GM12878 (cell line): ENCODE results near the gene TPPP. TPM values are rescaled to one million over a fixed set of nuclear protein-coding genes. Genes with fewer than 3 reads are reported as not detected.

ENCODE experiments used
- ATAC-seq: fragments of 200-7000 bp; cut with Tn5 transposase; 3 replicates; pipeline ENCODE4 v1.9.1; 2020; ENCODE audit warnings: mild to moderate bottlenecking, moderate library complexity
- BruUV-seq: library from RNA; stranded (reverse); fragments of 400-500 nt; replicated peaks from 2 replicates; lab custom pipeline; 2021; lab: Mats Ljungman, UMichigan
- CTCF ChIA-PET: fragments of 300-600 bp; sonication (Branson Sonifier 250); formaldehyde crosslinking; extraction: SDS; loops from one replicate; lab custom pipeline; 2021; ENCODE audit warnings: inconsistent platforms; lab: Yijun Ruan, JAX
- POLR2A ChIA-PET: fragments of 350-600 bp; formaldehyde crosslinking; extraction: SDS; loops from one replicate; lab custom pipeline; 2021; ENCODE audit warnings: inconsistent platforms; lab: Charles Lee
- RAD21 ChIA-PET: fragments of 300-600 bp; sonication (Branson Sonifier 250); formaldehyde crosslinking; loops from one replicate; lab custom pipeline; 2023; ENCODE audit warnings: antibody characterized with exemption; ENCODE audit not compliant: unreplicated experiment; lab: Charles Lee
- SMC1A ChIA-PET: fragments of 300-600 bp; sonication (Branson Sonifier 250); formaldehyde crosslinking; loops from one replicate; lab custom pipeline; 2023; ENCODE audit not compliant: unreplicated experiment, uncharacterized antibody; lab: Charles Lee
- DNase-seq: peaks from one replicate; pipeline ENCODE4 v3.0.0-alpha.2; 2011; ENCODE audit warnings: low read depth, low spot score
- FAIRE-seq: peaks from 3 replicates; lab custom pipeline; 2011; peaks lifted over from hg19 to GRCh38; lab: Jason Lieb, UNC
- H2AFZ ChIP-seq: 2 replicates; pipeline ENCODE4 v1.6.0; 2011; ENCODE audit warnings: low read depth, low read length, control low read depth; ENCODE audit not compliant: control insufficient read depth
- H3K27ac ChIP-seq: 2 replicates; pipeline ENCODE4 v1.5.1; 2011; ENCODE audit warnings: control low read depth; ENCODE audit not compliant: control insufficient read depth, insufficient read depth
- H3K27me3 ChIP-seq, 2 experiments: replicated peaks in 1 of 2; 2 replicates each; pipeline versions ENCODE4 v1.6.0 to v1.6.1; 2011; ENCODE audit warnings: low read length in 1 of 2; ENCODE audit not compliant: control insufficient read depth in 2 of 2, insufficient read depth in 2 of 2
- H3K36me3 ChIP-seq, 2 experiments: 2 replicates each; pipeline ENCODE4 v1.5.1; 2011; ENCODE audit warnings: low read length in 1 of 2; ENCODE audit not compliant: control insufficient read depth in 2 of 2, insufficient read depth in 2 of 2
- H3K4me1 ChIP-seq: 2 replicates; pipeline ENCODE4 v1.6.1; 2011; ENCODE audit warnings: mild to moderate bottlenecking, low read length, moderate library complexity, mixed read lengths; ENCODE audit not compliant: control insufficient read depth, insufficient read depth
- H3K4me2 ChIP-seq: 2 replicates; pipeline ENCODE4 v1.6.0; 2011; ENCODE audit warnings: control low read depth; ENCODE audit not compliant: control insufficient read depth, insufficient read depth
- H3K4me3 ChIP-seq: fragments of 200-600 bp; sonication (generic); 2 replicates; pipeline ENCODE4 v1.5.1; 2016
- H3K79me2 ChIP-seq: 2 replicates; pipeline ENCODE4 v1.6.0; 2011; ENCODE audit warnings: low read length; ENCODE audit not compliant: control insufficient read depth, insufficient read depth
- H3K9ac ChIP-seq: 2 replicates; pipeline ENCODE4 v1.8.0; 2011; ENCODE audit warnings: low read length, control low read depth, mixed read lengths; ENCODE audit not compliant: control insufficient read depth, insufficient read depth
- H3K9me3 ChIP-seq: replicated peaks from 3 replicates; pipeline ENCODE4 v1.5.1; 2011; ENCODE audit warnings: mild to moderate bottlenecking, low read length; ENCODE audit not compliant: control insufficient read depth, insufficient read depth
- H4K20me1 ChIP-seq: 2 replicates; pipeline ENCODE4 v1.6.0; 2011; ENCODE audit not compliant: control insufficient read depth, insufficient read depth
- ATF2 ChIP-seq: IDR thresholded peaks from 2 replicates; pipeline ENCODE4 v1.6.1; 2012; ENCODE audit warnings: low read length, inconsistent platforms
- CBFB ChIP-seq: IDR thresholded peaks from 2 replicates; pipeline ENCODE4 v1.6.1; 2016; ENCODE audit warnings: antibody characterized with exemption, low read depth
- CBX3 ChIP-seq: fragments of 200-600 bp; sonication (generic); IDR thresholded peaks from 2 replicates; pipeline ENCODE4 v1.6.1; 2016; ENCODE audit warnings: low read depth, borderline replicate concordance
- ELK1 ChIP-seq: IDR thresholded peaks from 2 replicates; pipeline ENCODE4 v1.6.1; 2012; ENCODE audit warnings: low read depth, low read length, improper control_type of control experiment
- ESRRA ChIP-seq: IDR thresholded peaks from 2 replicates; pipeline ENCODE4 v1.6.1; 2012; ENCODE audit warnings: mild to moderate bottlenecking, low read length, improper control_type of control experiment
- GATAD2B ChIP-seq: fragments of 450-650 bp; conservative IDR thresholded peaks from 2 replicates; pipeline ENCODE4 v1.6.1; 2017; ENCODE audit warnings: low read depth, mild to moderate bottlenecking, moderate library complexity
- KLF5 ChIP-seq: fragments of 450-650 bp; IDR thresholded peaks from 2 replicates; pipeline ENCODE4 v1.6.1; 2014; ENCODE audit warnings: mild to moderate bottlenecking; ENCODE audit not compliant: partially characterized antibody
- NR2C1 ChIP-seq: fragments of 450-650 bp; IDR thresholded peaks from 2 replicates; pipeline ENCODE4 v1.6.1; 2017; ENCODE audit warnings: antibody characterized with exemption, mild to moderate bottlenecking, moderate library complexity
- RAD21 ChIP-seq: IDR thresholded peaks from 2 replicates; pipeline ENCODE4 v1.6.1; 2011; ENCODE audit warnings: mild to moderate bottlenecking, low read depth, low read length, moderate library complexity; ENCODE audit not compliant: insufficient read depth
- SMC3 ChIP-seq: IDR thresholded peaks from 2 replicates; pipeline ENCODE4 v1.6.1; 2011; ENCODE audit warnings: low read length, improper control_type of control experiment, borderline replicate concordance
- SUPT20H ChIP-seq: IDR thresholded peaks from 2 replicates; pipeline ENCODE4 v1.6.1; 2011; ENCODE audit warnings: low read depth, mild to moderate bottlenecking, low read length, moderate library complexity, borderline replicate concordance; ENCODE audit not compliant: control insufficient read depth
- SUZ12 ChIP-seq: fragments of 200-600 bp; sonication (generic); IDR thresholded peaks from one replicate; pipeline ENCODE4 v1.6.1; 2018; ENCODE audit warnings: antibody characterized with exemption, mild to moderate bottlenecking; ENCODE audit not compliant: unreplicated experiment
- ZZZ3 ChIP-seq: IDR thresholded peaks from 2 replicates; pipeline ENCODE4 v1.6.1; 2011; ENCODE audit warnings: low read depth; ENCODE audit not compliant: control insufficient read depth, insufficient read length
- WGBS: methylation state at CpG from one replicate; pipeline ENCODE4 v1.1.6; 2016; ENCODE audit warnings: low lambda C conversion rate; ENCODE audit not compliant: insufficient replicate concordance, insufficient coverage; ENCODE audit errors: missing lambda C conversion rate; 5-methylcytosine and 5-hydroxymethylcytosine counted together
- in situ Hi-C: fragments of 300-500 bp; cut with MboI; formaldehyde crosslinking; loops from 9 replicates; pipeline ENCODE4 v1.14.3; 2018; ENCODE audit warnings: mixed read lengths
- intact Hi-C: fragments of 100-400 bp; cut with micrococcal nuclease; formaldehyde crosslinking; loops from one replicate; pipeline ENCODE4 v1.14.2; 2022; ENCODE audit not compliant: unreplicated experiment
- polyA plus RNA-seq, 11 experiments: library from polyadenylated mRNA; depleted of rRNA in 4 of 11; unstranded in 6 of 11; stranded (reverse) in 5 of 11; fragments of >200 nt; fragmentation: Nextera tagmentation in 4 of 11; fragmentation: Illumina TruSeq in 1 of 11; extraction: Ambion mirVana in 4 of 11; extraction: Trizol in 1 of 11; gene quantifications; 1 replicate in 1 of 11; 2 replicates in 10 of 11; pipeline versions ENCODE4 v1.2.1 to v1.2.3, GENCODE V29; 2011 to 2016; ENCODE audit warnings: inconsistent platforms in 2 of 11, missing spikeins in 2 of 11, low read depth in 1 of 11
- total RNA-seq, 4 experiments: library from RNA; depleted of rRNA in 3 of 4; stranded (reverse); fragments of >200 nt in 3 of 4; fragmentation: Illumina TruSeq in 1 of 4; extraction: Trizol in 1 of 4; gene quantifications; 2 replicates each; pipeline versions ENCODE4 v1.2.1 to v1.2.3, GENCODE V29; 2013 to 2021

Gene TPPP
- total and polyA plus RNA-seq, 10 of the 15 experiments (the other 5 are each of a cell fraction or from before 2014, with no cell fraction given): under 0.01 to 0.24 (median 0.04) TPM; not detected in 4

DNA sequence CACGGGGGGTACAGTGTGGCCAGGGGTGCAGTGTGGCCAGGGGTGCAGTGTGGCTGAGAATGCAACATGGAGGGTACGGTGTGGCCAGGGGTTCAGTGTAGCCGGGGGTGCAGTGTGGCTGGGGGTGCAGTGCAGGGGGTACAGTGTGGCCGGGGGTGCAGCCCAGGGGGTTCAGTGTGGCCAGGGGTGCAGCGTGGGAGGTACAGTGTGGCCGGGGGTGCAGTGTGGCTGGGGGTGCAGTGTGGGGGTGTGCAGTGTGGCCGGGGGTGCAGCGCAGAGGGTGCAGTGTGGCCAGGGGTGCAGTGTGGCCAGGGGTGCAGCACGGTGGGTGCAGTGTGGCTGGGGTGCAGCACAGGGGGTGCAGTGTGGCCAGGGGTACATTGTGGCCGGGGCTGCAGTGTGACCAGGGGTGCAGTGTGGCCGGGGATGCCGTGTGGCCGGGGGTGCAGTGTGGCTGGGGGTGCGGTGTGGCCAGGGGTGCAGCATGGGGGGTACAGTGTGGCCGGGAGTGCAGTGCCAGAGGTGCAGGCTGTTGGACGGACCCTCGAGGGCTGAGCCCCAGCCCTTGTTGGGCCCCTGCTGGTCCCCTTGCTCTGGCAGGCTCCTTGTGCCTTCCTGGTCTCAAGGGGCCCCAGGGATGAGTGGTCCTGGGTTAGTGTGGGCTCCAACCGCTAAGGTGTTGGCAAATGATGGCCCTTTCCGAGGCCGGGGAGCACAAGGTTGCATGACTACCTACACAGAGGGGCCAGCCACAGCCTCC, 17.9 kb downstream of the TPPP start:
- BruUV-seq: no TSS peak
- POLR2A ChIA-PET: no interaction called here
- H3K27ac ChIP-seq: no peak overlapping the region
- H4K20me1 ChIP-seq: no peaks in the 10 kb centered on the region
- in situ Hi-C loops (no loop called here), intact Hi-C loops (no loop called here)
- FAIRE-seq (no peak), DNase-seq (no peak), ATAC-seq (no peak)
- no peaks in the 10 kb centered on the region for H3K36me3 ChIP-seq
- no peak for TF ChIP-seq NR2C1
- no peak for TF ChIP-seq KLF5
- TF ChIP-seq RAD21: no peak
- TF ChIP-seq CBX3: no peak
- TF ChIP-seq ELK1: no peak
- no peaks in the 10 kb centered on the region for H3K27me3 ChIP-seq
- RAD21 ChIA-PET: no interaction called here
- CTCF ChIA-PET: no interaction called here
- no peak overlapping the region for H3K4me2 ChIP-seq
- H3K9ac ChIP-seq: no peak overlapping the region
- WGBS: 47% methylated on average over 18 of the region's 20 CpGs
- SMC1A ChIA-PET: no interaction called here
- no peak overlapping the region for H3K4me3 ChIP-seq
- H3K9me3 ChIP-seq: no peaks in the 10 kb centered on the region
- no peaks in the 10 kb centered on the region for H3K4me1 ChIP-seq
- no peak overlapping the region for H2AFZ ChIP-seq
- H3K79me2 ChIP-seq: no peaks in the 10 kb centered on the region

GRCh38 chr5:674630-675011, 18.5 kb downstream of the TPPP start:
- in situ Hi-C loops: loop anchor here (5.0 kb wide), 1 partner anchor 228 kb away; no protein-coding TSS in a partner anchor
- BruUV-seq: no TSS peak
- ATAC-seq: no peak
- H3K4me1 ChIP-seq: no peaks in the 10 kb centered on the region
- no peak for DNase-seq
- 51% methylated on average over 7 of the region's 7 CpGs for WGBS
- H3K9ac ChIP-seq: no peak overlapping the region
- H4K20me1 ChIP-seq: no peaks in the 10 kb centered on the region
- RAD21 ChIA-PET: no interaction called here
- H3K9me3 ChIP-seq: no peaks in the 10 kb centered on the region
- H2AFZ ChIP-seq: no peak overlapping the region
- intact Hi-C loops: no loop called here
- no peak overlapping the region for H3K4me3 ChIP-seq
- H3K36me3 ChIP-seq: no peaks in the 10 kb centered on the region
- no peak for FAIRE-seq
- CTCF ChIA-PET: no interaction called here
- H3K79me2 ChIP-seq: no peaks in the 10 kb centered on the region
- no peaks in the 10 kb centered on the region for H3K27me3 ChIP-seq
- POLR2A ChIA-PET: no interaction called here
- H3K4me2 ChIP-seq: no peak overlapping the region
- H3K27ac ChIP-seq: no peak overlapping the region
- SMC1A ChIA-PET: no interaction called here
- TF ChIP-seq SUPT20H (no peak), ZZZ3 (no peak), ESRRA (no peak), RAD21 (no peak), SMC3 (no peak), ATF2 (no peak), GATAD2B (no peak), SUZ12 (no peak), CBFB (no peak)
